Measurements from ENCODE around the gene ZNF45.
"Not testable (repeated sequence)": the region's sequence is repeated elsewhere in the genome, so short reads cannot be mapped to it uniquely, and the experiment has no call there.

Gene ZNF45

DNA sequence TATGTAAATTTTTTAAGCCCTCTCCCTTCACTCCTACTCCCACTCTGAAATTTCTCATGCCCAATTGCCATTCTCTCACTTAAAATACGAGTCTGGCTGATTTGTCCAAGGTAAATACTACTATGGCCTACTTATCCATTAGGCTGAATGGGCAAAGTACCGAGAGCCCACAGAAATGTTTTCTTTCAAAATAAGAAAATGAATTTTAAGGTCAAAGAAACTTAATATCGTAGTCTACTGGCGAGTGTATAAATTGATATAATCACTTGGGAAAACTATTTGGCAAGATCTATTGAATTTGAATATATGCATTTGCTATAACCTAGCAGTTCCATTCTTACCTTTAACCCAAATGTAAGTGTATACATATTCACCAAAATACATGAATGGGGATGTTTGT, 32.7 kb downstream of the ZNF45 start:
- peaks cover 27% of the 10 kb centered on the region for H3K9me3 ChIP-seq (ENCODE audit: low read length)
- H3K4me1 ChIP-seq (ENCODE audit: insufficient read depth, low read length): peaks cover 5% of the 10 kb centered on the region
- H3K36me3 ChIP-seq (ENCODE audit: insufficient read depth, low read length): peaks cover 8% of the 10 kb centered on the region
- H2AFZ ChIP-seq (ENCODE audit: low read depth, low read length): peak overlapping the region; percentile 93
- H3K27me3 ChIP-seq (ENCODE audit: insufficient read depth, low read length): no peaks in the 10 kb centered on the region
- peak overlapping the region; percentile 50 for H3K4me3 ChIP-seq (ENCODE audit: low read length)

DNA sequence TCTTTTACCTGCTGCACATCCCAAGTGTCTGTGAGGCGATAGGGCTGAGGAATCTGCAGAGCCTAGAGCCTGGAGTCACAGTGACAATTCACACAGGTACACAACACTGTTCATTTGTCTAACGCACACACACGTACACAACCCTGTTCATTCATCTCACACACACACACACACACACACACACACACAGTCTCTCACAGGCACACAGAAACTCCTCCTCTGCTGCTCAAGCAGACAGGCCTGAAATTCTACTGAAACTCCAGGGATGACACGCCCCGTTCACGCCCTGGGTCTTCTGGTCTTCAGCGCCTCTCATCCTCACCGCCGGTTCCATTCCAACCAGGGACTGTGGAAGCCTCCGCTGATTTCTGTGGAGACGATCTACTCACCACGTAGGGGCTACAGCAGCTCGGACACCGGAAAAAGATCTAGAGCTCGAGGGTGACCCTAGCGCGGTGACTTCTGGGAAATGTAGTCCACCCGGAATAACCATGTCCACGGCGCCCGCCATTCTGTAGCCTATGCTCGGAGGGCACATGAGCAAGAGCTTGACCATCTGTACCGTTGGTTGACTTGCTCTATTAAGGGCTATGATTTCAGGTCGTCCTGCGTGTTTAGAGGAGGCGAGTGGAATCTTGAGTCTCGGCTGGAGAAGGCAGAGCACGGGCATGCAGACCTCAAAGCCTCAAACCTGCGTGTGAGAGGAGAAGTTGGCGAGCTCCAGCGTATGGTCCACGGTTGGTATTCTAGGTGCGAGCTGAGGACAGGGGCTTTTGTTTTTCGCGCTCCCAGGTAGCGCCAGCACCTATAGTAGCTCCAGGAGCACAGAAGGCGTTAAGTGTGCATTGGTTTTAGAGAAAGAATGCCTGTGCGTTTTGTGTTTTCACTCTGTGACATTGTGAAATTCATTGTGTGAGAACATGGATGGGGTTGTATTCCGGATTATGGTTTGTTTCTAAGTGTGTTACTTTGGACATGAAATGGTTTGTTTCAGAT, 33.4 kb downstream of the ZNF45 start:
- Histone ChIP-seq H3K9me3 (ENCODE audit: low read length) (peaks cover 23% of the 10 kb centered on the region), H3K27me3 (ENCODE audit: insufficient read depth, low read length) (no peaks in the 10 kb centered on the region), H3K4me3 (ENCODE audit: low read length) (peak overlapping the region; percentile 50), H3K36me3 (ENCODE audit: insufficient read depth, low read length) (peaks cover 3% of the 10 kb centered on the region), H3K4me1 (ENCODE audit: insufficient read depth, low read length) (peaks cover 5% of the 10 kb centered on the region), H2AFZ (ENCODE audit: low read depth, low read length) (peak overlapping the region; percentile 93)

DNA sequence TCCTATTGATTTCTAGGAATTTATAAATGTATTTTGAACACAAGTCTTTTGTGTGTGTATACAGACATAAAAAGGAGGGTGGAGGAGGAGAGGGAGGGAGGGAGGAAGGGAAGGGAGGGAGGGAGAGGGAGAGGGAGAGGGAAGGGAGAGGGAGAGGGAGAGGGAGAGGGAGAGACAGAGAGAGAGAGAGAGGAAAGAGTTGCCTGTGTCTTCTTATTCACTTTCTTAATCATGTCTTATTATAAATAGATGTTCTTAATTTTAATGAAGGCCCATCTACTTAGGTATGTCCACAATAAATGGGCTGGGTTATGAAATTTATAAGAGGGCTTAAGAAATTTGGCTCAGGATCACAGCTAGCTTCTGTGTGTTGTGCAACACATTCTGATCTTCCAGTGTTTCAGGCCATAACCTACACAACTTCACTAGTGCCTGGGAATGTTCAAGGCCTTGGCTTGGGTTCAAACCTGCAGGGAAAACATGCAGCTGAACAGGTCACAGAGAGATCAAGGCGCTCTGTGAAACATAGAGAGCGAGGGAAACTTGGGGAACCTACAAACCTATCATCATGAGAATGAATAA, 39.3 kb downstream of the ZNF45 start:
- no peaks in the 10 kb centered on the region for H3K27me3 ChIP-seq (ENCODE audit: insufficient read depth, low read length)
- H2AFZ ChIP-seq (ENCODE audit: low read depth, low read length): no peak overlapping the region
- peaks cover under 1% of the 10 kb centered on the region for H3K4me1 ChIP-seq (ENCODE audit: insufficient read depth, low read length)
- peaks cover 12% of the 10 kb centered on the region for H3K9me3 ChIP-seq (ENCODE audit: low read length)
- no peak overlapping the region for H3K4me3 ChIP-seq (ENCODE audit: low read length)
- no peaks in the 10 kb centered on the region for H3K36me3 ChIP-seq (ENCODE audit: insufficient read depth, low read length)

DNA sequence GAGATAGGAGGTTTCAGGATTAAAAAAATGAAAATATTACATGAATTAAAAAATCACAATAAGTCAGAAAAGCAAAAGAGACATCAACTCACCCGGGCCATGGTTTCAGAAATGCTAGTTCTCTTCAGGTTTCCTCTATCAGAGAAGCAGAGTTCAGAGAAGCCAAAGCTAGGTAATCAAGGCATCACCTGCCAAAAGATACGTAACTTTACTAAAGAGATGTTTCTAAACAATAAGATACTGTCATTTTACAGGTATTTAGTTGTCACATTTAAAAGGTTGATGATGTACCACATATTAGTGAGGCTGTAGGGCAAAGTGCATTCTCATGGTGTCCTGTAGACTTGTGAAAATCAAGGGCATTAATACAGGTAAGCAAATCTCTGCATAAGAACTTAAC, 51.2 kb downstream of the ZNF45 start, which contains the start of gene ZNF404:
Gene ZNF404, minus strand, starts transcription at position 101 of the 400 bp plus-strand sequence.
- H3K9me3 ChIP-seq (ENCODE audit: low read length): peaks cover 13% of the 10 kb centered on the region

GRCh38 chr19:43880483-43880882, 54.6 kb downstream of the ZNF45 start:
- Histone ChIP-seq H3K9me3 (ENCODE audit: low read length) (peaks cover 18% of the 10 kb centered on the region), H2AFZ (ENCODE audit: low read depth, low read length) (no peak overlapping the region), H3K4me3 (ENCODE audit: low read length) (no peak overlapping the region), H3K27me3 (ENCODE audit: insufficient read depth, low read length) (no peaks in the 10 kb centered on the region), H3K36me3 (ENCODE audit: insufficient read depth, low read length) (no peaks in the 10 kb centered on the region), H3K4me1 (ENCODE audit: insufficient read depth, low read length) (no peaks in the 10 kb centered on the region)

More for the DNA sequence above, 51.2 kb downstream of the ZNF45 start, which contains the start of gene ZNF404:
- no peaks in the 10 kb centered on the region for H3K27me3 ChIP-seq (ENCODE audit: insufficient read depth, low read length)
- H3K4me1 ChIP-seq (ENCODE audit: insufficient read depth, low read length): no peaks in the 10 kb centered on the region
- H2AFZ ChIP-seq (ENCODE audit: low read depth, low read length): no peak within 1 kb of the TSS
- H3K36me3 ChIP-seq (ENCODE audit: insufficient read depth, low read length): no peaks in the 10 kb centered on the region
- no peak within 1 kb of the TSS for H3K4me3 ChIP-seq (ENCODE audit: low read length)

GRCh38 chr19:43872547-43873336, 62.3 kb downstream of the ZNF45 start:
- peaks cover 19% of the 10 kb centered on the region for H3K9me3 ChIP-seq (ENCODE audit: low read length)
- no peaks in the 10 kb centered on the region for H3K27me3 ChIP-seq (ENCODE audit: insufficient read depth, low read length)
- H3K4me1 ChIP-seq (ENCODE audit: insufficient read depth, low read length): no peaks in the 10 kb centered on the region
- H2AFZ ChIP-seq (ENCODE audit: low read depth, low read length): no peak overlapping the region
- no peaks in the 10 kb centered on the region for H3K36me3 ChIP-seq (ENCODE audit: insufficient read depth, low read length)
- H3K4me3 ChIP-seq (ENCODE audit: low read length): no peak overlapping the region

GRCh38 chr19:43866923-43867322, 68.2 kb downstream of the ZNF45 start:
- not testable (repeated sequence) for H2AFZ ChIP-seq (ENCODE audit: low read depth, low read length); H3K4me3 ChIP-seq (ENCODE audit: low read length); H3K4me1 ChIP-seq (ENCODE audit: insufficient read depth, low read length); H3K36me3 ChIP-seq (ENCODE audit: insufficient read depth, low read length); H3K27me3 ChIP-seq (ENCODE audit: insufficient read depth, low read length)
- H3K9me3 ChIP-seq (ENCODE audit: low read length): peaks cover 11% of the 10 kb centered on the region

Data from neuron (in vitro differentiated cells).